ENCODE data around the gene CLDN25.
"Not testable (repeated sequence)": the region's sequence is repeated elsewhere in the genome, so short reads cannot be mapped to it uniquely, and the experiment has no call there.

CLDN25 gene

DNA sequence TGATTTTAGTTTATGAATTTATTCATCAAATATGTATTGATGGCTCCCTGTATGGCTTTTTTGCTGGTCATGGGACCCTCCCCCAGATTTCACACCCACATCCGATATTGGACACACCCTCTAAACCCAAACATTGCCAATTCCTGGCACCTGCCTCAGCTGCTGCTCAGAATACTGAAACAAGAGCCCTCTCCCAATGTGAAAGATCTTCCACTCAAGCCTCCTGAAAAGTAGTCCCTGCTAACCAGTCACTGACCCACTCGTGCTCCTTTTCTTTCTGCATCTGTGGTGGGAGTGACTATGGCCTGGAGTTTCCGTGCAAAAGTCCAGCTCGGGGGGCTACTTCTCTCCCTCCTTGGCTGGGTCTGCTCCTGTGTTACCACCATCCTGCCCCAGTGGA lies at the start of gene CLDN25:
Gene CLDN25, plus strand, starts transcription at position 301 of the 400 bp plus-strand sequence. Its CDS starts 0 bp downstream, at position 301.
- intact Hi-C loops (cut with DNase I), result no loop called here
- DNase-seq, result no peak

DNA sequence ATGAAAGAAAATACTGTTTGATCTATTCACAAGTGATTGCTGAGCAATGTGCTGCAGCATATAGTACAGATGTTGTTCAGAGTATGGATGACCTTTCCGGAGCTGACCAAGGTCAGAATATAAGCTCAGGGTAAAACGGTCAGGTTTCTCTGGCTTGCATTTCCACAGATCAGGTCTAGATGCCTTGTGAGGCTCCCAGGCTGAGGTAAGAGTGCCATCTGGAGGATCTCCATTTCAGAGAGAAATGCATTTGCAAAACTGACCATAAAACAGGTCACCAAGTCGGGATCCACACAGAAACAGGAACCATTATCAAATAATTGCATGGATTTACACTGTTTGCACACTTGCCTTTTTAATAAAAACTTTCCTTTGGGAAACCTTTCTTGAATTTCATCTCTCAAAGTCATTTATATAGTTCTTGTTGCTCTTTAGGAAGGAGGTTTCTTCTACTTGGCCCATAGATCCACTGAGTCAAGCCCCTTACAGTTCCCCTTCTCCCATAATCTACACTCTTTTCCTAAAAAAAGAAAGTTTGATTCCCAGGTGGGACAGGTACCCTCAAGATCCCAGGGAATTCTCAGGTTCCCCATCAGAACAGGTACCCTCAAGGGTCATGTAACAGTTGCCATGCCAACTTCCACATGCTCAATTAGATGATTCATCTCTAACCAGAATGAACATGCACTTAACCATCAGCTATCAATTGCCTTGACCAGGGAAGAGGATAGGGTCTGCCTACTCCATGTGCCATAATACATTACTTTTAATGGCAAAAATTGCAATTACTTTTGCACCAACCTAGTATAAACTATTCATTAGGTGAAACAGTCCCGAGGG lies 48.5 kb upstream of the CLDN25 start:
- peak in 41 of 42 donors; percentile 18 to 86 (median 67) for DNase-seq
- intact Hi-C loops (cut with DNase I), result loop anchor here (2.0 to 10.0 kb wide), 2 partner anchors 196 to 426 kb away; no protein-coding TSS in a partner anchor

DNA sequence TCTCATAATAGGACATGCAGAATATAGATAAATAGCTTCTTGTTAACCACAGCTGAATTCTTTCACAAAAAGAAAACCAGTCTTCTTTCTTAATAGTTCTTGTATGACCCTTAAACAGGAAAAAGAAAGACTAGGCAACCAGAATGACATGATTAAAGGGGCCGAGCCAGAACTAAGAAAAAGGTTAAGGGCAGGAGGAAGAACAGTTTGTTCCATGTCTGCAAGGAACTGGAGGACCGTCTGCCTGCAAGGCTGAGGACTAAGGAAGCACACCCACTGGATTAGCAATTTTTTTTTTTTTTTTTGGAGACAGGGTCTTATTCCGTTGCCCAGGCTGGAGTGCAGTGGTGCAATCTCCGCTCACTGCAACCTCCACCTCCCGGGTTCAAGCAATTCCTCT lies 47.5 kb upstream of the CLDN25 start:
- intact Hi-C loops (cut with DNase I), result loop anchor here (10.0 kb wide), 1 partner anchor 197 kb away; no protein-coding TSS in a partner anchor
- no peak for DNase-seq

DNA sequence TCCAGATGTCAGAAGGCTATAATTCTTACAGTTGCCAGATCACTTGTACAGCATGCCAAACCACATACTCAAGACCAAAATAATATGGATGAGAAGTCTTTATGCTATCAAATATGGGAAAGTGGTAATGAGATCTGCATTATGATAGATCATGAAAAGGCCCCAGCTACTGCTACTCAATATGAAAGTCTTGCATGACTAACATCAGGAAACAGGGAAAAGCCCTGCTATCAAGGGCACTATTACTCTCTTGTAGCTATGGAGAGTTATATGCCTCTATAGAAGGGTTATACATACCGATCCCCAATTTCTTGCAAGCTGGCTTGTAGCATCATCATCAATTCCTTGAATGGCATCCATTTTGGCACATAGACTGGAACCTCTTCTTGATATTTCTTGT lies 43.3 kb upstream of the CLDN25 start:
- DNase-seq, result no peak
- intact Hi-C loops (cut with DNase I), result loop anchor here (10.0 kb wide), 1 partner anchor 202 kb away; no protein-coding TSS in a partner anchor

DNA sequence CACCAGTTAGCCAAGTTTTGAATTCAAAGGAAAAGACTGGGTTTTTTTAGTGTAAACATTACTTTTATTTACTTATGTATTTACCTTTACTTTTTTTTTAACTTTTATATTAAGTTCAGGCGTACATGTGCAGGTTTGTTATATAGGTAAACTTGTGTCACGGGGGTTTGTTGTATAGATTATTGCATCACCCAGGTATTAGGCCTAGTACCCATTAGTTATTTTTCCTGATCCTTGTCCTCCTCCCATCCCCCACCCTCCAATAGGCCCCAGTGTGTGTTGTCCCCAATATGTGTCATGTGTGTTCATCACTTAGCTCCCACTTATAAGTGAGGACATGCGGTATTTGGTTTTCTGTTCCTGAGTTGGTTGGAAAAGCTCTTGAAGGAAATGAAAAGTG lies 26.7 kb upstream of the CLDN25 start:
- no peak for DNase-seq
- intact Hi-C loops (cut with DNase I), result no loop called here

DNA sequence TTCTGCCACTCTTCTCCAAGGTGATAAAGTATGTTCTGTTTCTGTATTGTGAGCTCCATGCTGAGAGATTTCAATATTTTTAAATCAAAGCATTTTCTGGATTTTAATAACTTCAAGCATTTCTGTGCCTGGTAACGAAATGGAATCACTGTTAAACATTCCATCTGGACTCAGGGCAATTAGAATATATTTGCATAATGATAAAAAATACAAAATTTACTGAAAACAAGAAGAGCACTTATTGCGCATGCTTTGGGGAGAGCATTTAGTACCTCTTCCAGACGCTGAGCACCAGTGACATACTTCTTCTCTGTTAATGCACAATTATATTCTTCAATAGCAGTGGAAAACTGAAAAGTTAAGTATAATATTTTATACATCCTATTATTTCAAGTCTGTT lies 19.4 kb upstream of the CLDN25 start:
- DNase-seq, result no peak
- intact Hi-C loops (cut with DNase I), result no loop called here

DNA sequence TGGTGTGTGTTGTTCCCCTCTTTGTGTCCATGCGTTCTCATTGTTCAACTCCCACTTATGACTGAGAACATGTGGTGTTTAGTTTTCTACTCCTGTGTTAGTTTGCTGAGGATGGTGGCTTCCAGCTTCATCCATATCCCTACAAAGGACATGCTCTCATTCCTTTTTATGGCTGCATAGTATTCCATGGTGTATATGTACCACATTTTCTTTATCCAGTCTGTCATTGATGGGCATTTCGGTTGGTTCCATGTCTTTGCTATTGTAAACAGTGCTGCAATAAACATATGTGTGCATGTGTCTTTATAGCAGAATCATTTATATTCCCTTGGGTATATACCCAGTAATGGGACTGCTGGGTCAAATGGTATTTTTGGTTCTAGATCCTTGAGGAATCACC lies 16.6 kb upstream of the CLDN25 start:
- intact Hi-C loops (cut with DNase I); DNase-seq: not testable (repeated sequence)

DNA sequence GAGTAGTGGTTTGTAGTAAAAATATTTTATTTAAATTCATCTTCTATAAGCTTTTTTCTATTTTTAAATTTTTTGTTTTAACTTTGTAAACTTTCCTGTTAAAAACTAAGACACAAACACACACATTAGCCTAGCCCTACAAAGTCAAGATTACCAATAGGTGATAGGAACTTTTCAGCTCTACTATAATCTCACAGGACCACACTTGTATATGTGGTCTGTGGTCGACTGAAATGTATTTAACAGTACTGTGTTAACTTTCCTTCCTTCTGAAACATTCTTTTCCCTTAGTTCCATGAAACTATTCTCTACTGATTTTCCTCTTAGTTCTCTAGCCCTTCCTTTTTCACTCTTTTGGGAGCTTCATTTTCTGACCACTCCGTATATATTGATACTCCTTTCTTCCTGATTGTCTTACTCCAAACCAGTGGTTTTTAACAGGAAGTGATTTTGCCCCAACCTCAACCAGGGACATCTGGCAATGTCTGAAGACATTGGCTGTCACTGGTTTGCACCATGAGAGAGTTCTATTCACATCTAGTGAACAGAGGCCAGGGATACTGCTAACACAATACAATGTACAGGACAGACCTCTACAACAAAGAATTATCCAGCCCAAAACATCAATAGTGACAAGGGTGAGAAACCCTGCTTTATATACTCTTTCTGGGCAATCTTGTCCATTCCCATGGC lies 14.9 kb upstream of the CLDN25 start:
- intact Hi-C loops (cut with DNase I), result no loop called here
- DNase-seq, result no peak

DNA sequence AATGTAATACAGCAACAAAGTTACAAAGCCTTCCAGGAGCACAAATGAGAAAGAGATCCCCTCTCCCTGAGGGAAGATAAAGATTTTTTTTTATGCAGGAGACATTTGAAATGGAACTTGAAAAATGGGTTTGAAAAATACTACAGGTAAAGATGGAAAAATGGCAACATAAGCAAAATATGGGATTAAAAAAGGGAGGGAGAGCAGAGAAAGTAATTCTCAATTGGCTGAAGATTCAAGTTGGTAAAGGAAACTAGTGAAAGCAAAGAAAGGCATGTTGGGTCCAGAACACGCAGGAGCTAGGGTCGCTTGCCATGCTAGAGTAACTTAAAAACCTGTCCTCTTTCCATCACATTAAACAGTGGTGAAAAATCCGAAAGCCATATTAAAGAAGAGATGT lies 7.6 kb upstream of the CLDN25 start:
- DNase-seq, result no peak
- intact Hi-C loops (cut with DNase I), result no loop called here

DNA sequence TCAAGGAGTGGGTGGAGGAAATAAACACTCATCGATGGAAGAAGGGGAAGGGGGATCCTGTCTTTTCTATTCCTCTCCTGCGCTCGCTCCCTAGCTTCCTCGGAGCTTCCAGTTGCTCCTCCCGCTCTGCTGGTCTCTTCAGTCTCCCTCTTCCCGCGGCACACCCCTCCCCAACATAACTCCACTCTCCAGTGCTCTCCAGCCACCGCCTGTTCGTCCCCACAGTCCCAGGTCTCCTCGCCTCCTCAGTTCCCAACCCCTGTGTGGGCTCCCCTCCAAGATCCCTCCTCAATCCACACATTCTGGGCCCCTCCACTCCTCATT lies 6.5 kb upstream of the CLDN25 start:
- intact Hi-C loops (cut with DNase I), result no loop called here
- DNase-seq, result peak in 6 of 42 donors; percentile 4 to 39 (median 14)

DNA sequence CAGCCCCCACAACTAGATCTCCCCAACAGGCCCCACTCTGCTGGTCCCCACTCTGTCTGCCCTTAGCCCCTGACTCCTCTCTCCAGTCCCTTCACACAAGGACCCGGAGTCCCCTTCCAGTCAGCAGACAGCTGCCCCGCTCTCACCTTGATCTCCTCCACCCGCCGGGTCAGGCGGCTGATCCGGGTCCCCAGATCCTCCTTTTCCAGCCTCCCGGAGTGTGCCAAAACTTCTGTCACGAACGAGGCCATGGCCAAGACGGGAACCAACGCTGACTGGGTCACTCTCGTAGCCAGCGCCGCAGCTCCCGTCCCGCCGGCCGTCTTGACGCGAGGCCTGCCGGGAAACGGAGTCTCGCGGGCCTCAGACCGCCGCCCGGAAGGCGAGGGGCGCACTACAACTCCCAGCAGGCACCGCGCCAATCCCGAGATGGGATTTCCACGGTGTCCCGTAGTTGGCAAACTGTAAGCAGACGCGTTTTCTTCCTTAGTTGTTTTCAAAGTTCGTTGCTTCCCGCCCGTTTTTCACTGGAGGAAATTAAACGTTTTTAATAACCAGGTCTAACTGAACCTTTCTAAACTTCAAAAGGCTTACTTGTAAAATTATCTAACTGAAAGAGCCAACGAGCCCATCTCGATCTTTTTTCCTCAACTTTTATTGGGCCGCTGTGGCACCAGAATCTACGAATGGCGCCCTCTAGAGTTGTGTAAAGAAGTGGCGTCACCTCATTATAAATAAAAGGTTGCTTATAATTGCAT lies 6.0 kb upstream of the CLDN25 start, which contains the start of gene ZW10:
Gene ZW10, minus strand, starts transcription at position 277 of the 758 bp plus-strand sequence. Its CDS starts 26 bp downstream, at position 251.
- peak; percentile 90 to 99 (median 97) for DNase-seq
- intact Hi-C loops (cut with DNase I), result no loop called here

DNA sequence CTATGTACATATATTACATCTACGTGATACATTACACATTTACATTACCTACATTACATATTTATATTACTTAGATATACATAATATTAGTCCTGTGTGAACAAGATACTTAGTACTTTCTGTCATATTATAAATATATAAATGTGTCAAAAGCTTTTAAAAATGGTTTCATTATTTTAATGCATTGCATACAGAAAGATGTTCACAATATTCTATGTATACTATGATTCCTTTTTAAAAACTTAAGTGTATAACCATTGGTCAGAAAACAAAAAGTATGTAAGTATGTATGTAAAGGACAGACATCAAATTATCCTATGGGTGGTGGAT lies 5.5 kb upstream of the CLDN25 start:
- DNase-seq, result no peak
- intact Hi-C loops (cut with DNase I), result no loop called here

DNA sequence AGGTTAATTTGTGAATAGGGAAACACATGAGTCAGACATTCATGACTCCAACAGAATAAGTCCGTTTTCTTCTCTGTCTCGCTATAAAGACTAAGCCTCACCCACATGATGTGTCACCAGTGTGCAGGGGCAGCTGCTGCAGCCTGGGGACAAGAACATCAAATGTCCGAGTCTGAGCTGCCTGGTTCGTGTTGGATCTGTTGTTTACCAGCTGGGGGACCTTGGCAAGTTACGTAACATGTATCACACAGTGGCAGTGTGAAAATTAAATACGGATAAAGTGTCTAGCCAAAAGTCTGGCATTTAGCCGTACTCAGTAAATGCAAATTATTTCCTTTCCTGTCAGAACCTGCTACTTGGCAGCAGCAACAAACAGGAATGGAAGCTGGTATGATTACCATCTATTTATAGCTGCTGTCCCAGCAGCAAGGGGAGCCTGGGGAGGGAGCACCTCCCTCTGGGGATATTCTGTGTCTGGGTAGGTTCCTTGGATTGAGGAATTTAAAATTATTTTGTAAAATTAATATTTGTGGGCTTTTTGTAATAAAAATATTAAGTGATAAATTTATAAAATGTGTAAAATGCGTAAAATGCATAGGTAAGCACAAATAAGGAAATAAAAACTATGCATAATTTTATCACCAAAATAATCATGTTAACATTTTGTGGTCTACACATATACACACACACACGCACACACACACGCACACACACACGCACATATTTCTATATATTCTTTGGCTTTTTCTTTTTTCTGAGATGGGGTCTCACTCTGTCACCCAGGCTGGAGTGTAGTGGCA lies 1.3 kb upstream of the CLDN25 start:
- DNase-seq, result peak in 41 of 42 donors; percentile 21 to 85 (median 66)
- intact Hi-C loops (cut with DNase I), result no loop called here

DNA sequence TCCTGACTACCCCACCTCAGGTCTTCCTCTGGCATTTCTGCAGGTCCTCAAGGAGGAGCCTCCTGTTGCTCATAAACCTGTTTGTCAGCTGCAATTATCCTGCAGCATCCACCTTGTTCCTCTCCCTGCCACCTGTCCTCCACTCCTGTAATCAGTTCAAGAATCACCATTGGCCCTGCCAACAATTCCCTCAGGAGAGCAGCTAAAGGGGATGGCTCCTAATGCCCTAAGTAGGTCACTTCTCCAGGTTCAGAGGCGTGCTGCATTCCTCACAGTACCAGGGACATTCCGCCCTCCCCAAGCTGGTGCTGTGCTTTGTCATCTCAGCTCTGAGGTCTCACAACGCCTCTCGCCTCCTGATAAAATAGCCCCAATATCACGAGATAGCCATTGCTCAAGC lies 2.1 kb downstream of the CLDN25 start:
- DNase-seq, result no peak
- intact Hi-C loops (cut with DNase I), result no loop called here

DNA sequence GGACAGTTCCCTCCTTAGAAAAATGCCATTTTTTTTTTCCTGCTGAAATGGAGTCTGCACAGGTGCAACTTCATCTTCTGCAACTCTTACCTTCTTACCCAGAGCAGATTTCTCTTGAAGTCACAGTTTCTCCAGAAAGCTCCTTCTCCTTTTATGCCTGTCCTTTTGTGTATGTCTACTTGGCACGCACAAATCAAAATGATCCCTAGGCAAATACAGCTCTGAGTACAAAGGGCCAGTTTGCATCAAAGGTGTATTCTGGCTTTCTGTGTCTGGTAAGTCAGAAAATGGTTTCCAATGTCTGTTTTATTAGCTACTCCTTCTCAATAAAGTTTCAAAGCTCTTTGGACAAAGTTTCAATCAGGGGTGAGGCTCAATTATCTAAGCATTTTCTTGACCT lies 2.5 kb downstream of the CLDN25 start:
- intact Hi-C loops (cut with DNase I), result no loop called here
- DNase-seq, result no peak

DNA sequence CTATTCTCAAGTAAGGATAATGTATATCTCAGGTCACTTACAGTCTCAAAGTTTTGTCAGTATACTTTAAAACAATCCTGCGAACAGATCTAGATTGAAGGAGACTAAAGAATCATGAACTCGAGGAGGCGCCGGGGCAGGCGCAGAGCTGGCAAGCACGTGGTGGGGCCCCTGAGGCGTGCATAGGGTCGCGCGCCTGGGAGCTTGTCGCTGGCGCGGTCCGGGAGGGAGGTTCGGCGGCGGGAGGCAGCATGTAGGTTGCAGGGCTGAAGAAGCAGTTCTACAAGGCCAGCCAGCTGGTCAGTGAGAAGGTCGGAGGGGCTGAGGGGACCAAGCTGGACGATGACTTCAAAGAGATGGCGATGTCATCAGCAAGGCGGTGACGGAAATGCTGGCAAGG lies 9.4 kb downstream of the CLDN25 start:
- DNase-seq; intact Hi-C loops (cut with DNase I): not testable (repeated sequence)

DNA sequence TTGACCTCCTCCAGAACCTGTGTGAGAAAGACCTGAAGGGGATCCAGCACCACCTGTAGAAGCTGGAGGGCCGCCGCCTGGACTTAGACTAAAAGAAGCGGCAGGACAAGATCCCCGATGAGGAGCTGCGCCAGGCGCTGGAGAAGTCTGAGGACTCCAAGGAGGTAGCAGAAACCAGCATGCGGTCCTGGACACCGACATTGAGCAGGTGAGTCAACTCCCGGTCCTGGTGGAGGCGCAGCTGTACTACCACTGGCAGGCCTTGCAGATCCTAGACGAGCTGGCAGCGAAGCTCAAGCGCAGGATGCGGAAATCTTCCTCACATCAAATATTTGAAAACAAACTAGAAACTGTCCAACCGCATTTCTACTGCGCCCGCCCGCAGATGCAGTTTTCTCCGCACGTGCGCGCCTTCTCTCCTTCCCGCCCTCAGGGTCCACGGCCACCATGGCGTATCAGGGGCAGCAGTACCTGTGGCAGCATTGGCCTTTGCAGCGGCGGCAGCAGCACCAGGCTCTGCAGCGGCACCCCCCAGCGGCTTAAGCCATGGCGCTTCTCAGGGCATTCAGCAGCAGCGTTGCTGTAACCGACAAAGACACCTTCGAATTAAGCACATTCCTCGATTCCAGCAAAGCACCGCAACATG lies 10.2 kb downstream of the CLDN25 start:
- intact Hi-C loops (cut with DNase I), result no loop called here
- DNase-seq, result no peak

DNA sequence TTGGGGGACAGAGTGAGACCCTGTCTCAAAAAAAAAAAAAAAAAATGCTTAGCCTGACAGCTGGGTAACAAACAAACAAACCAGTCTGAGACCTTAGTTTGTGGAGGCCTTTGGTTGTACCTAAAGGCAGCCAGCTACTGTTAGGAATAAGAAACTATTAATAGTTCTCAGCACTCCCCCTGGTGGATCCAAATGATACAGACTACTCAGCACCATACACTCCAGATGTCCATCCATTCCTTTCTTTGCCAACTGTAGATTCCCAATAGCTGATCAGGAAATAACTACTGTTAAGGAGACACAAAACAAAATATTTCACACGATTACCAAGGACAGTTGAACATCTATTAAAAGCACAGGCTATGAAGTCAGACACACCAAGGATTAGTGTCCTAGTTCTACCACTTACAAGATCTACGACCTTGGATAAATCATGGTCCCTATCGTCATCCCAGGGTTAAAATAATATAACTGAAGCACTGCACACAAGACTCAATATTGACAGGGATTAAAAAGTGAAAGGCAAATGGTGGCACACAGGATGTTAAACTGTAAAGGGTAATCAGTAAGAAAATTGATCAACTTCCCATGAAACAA lies 17.2 kb downstream of the CLDN25 start:
- intact Hi-C loops (cut with DNase I), result no loop called here
- DNase-seq, result peak in 20 of 42 donors; percentile 16 to 81 (median 55)
